ENCODE data around the gene PIK3CB.
"Not testable (repeated sequence)": the region's sequence is repeated elsewhere in the genome, so short reads cannot be mapped to it uniquely, and the experiment has no call there.

Gene PIK3CB

DNA sequence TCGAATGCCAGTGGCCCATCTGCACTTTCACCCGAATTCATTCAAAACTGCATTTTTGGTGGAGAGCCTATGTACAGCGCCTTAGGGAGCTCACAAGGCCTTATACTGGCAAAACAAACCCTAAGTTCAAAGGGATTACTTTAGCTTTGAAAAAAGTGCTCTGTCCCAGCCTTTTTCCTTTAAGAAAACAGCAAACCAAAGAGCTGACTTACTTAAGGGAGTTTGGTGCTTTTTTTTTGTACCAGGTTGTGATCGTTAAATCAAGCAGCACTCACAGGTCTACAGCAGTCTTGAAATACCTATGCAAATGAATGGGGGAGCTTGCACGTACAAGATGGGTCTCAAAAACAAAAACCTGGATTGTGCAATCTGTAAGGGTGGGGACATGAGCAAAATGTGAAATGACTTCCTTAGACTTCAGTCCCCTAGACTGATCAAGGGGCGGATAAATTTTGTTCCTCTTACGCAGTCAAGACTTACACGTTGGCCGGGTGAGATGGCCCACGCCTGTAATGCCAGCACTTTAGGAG lies 11.6 kb upstream of the PIK3CB start:
- DNase-seq: peak; percentile 61

DNA sequence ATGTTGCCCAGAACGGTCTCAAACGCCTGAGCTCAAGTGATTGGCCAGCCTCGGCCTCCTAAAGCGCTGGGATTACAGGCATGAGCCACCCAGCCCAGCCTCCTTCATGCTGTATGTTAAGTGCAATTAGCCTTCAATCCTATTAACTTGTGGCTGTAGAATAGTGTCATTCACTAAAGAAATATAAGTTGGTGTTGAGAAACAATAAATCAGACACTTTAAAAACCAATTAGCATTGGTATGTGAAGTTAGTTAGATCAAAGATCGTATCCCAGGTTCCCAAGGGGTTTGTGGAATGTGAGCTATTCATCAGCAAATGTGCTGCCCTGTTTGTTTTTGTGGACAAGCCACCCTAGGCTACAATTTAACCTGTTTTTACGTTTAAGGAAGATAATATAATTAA lies 11.0 kb upstream of the PIK3CB start:
- no peak for DNase-seq

DNA sequence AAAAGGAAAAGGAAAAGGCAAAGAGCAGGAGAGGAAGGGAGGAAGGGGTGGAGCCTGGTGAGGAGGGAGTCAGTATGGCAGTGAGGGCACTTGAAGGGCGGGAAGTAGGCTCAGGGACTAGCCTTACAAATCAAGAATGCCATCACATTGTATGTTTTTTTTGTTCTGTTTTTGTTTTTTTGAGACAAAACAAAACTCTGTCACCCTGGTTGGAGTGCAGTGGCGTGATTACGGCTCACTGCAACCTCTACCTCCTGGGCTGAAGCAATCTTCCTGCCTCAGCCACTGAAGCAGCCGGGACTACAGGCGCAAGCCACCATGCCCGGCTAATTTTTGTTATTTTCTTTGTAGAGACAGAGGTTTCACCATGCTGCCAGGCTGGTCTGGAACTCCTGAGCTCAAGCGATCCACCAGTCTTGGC lies 10.5 kb upstream of the PIK3CB start:
- DNase-seq: peak; percentile 53

DNA sequence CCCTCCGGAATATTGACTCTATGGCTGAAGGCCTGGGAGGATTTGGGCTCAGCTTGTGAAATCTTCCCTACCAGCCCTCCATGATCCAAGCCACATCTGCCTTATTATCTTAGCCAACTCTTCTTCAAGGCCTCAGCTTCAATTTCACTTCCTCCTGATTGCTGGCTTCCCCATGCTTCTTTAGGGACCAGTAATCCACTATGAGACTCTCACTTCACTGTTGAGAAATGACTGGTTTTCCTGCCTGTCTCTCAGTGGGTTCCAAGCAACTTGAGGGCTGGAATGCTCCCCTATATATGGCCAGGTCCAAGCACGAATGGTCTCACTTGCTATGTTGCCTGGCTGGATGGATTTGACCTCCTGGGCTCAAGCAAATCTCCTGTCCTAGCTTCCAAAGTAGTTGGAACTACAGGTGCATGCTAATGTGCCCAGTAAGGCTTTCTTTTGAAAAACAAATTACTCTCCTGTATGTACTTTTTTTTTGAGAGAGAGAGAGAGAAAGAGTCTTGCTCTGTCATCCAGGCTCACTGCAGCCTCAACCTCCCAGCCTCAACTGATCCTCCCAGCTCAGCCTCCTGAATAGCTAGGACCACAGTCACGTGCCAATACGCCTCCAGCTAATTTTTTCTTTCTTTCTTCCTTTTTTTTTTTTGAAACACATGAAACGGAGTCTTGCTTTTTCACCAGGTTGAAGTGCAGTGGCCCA lies 7.9 kb upstream of the PIK3CB start:
- DNase-seq: peak; percentile 90

DNA sequence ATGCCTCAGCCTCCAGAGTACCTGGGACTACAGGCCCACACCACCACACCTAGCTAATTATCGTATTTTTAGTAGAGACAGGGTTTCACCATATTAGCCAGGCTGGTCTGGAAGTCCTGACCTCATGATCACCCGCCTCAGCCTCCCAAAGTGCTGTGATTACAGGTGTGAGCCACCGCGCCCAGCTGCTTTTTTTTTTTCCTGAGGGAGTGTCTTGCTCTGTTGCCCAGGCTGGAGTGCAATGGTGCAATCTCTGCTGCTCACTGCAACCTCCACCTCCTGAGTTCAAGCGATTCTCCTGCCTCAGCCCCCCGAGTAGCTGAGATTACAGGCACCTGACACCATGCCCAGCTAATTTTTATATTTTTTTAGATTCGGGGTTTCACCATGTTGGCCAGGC lies 3.7 kb upstream of the PIK3CB start:
- DNase-seq: not testable (repeated sequence)

DNA sequence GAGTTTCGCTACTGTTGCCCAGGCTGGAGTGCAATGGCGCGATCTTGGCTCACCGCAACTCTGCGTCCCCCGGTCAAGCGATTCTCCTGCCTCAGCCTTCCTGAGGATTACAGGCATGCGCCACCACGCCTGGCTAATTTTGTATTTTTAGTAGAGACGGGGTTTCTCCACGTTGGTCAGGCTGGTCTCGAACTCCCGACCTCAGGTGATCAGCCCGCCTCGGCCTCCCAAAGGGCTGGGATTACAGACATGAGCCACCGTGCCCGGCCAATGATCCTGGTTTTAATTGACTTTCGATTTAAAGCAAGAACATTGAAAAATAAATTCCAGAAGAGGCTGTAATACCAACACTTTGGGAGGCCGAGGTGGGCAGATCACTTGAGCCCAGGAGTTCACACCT lies 1.1 kb upstream of the PIK3CB start:
- DNase-seq: not testable (repeated sequence)

DNA sequence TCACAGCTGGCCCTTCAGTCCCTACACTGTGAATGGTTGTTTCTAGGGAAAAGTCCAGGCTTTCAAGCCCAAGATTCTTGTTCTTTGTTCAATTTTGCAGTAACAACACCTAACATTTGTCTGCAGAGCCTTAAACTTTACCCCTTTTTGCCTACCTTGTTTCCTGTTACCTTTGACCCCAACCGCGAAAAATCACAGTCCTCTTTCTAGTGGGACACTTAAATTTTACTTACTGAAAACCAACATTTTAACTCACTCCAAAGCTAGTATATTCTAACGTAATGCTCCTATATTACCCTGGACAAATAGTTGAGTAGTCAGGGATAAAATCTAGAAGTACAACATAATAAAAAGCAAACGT lies 649 bp upstream of the PIK3CB start:
- DNase-seq: no peak

DNA sequence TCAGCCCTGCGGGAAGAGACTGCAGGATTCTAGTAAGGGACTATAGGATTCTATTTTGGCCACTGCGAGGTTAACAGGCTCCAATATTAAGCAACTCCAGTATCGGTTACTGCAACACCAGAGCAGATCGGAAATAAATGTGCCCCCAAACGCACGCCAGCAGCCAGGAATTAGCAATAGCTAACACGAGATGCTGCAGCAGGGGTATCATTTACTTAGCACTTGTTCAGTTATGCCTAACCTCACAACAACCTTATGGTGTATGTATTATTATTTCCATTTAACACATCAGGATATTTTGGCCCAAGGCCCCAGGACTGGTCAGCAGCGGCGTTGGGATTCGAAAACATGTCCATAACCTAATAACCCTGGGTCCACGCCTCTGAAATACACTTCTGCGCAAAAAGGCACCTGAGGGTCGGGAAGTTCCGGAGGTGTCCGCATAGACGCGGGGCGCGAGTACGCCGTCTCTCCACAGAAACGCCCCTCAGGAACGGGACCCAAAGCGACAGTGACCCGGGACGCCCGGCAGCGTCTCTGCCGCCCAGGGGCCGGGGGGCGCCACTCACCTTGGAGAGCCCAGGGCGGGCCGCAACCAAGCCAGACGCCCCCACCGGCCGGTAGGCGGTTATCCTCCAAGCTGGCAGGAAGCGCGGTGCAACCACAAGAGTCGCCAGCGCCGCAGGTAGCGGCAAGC lies 681 bp downstream of the PIK3CB start:
- DNase-seq: peak; percentile 52

DNA sequence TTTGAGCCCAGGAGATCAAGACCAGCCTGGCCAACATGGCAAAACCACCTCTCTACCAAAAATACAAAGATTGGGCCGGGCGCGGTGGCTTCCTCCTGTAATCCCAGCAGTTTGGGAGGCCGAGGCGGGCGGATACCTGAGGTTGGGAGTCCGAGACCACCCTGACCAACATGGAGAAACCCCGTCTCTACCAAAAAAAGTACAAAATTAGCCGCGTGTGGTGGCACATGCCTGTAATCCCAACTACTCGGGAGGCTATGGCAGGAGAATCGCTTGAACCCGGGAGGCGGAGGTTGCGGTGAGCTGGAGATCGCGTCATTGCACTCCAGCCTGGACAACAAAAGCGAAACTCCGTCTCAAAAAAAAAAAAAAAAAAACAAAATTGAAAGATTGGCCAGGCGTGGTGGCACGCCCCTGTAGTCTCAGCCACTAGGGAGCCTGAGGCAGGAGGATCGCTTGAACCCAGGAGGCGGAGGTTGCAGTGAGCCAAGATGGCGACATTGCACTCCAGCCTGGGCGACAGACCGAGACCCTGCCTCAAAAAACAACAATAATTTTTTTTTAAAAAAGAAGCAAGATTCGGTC lies 2.2 kb downstream of the PIK3CB start:
- not testable (repeated sequence) for DNase-seq

DNA sequence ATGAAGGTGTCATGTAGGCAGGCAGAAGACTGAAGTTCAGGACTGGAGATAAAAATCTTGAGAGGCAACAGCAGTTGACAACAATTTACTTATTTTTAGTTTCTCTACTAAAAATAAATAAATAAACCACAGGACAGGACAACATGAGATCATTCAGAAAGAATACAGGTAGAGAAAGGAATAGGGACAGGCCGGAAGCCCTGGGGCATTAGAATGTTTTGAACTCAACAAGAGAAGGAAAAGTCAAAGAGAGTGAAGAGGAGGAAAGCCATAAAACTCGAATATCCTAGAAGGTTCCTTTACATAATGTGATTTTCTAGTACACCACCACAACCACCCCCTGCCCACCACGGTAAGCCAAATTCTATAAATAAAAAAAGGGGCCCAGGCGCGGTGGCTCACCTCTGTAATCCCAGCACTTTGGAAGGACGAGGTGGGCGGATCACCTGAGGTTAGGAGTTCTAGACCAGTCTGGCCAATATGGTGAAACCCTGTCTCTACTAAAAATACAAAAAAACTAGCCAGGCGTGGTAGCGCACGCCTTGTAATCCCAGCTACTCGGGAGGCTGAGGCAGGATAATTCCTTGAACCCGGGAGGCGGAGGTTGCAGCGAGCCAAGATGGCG lies 4.7 kb downstream of the PIK3CB start:
- no peak for DNase-seq

DNA sequence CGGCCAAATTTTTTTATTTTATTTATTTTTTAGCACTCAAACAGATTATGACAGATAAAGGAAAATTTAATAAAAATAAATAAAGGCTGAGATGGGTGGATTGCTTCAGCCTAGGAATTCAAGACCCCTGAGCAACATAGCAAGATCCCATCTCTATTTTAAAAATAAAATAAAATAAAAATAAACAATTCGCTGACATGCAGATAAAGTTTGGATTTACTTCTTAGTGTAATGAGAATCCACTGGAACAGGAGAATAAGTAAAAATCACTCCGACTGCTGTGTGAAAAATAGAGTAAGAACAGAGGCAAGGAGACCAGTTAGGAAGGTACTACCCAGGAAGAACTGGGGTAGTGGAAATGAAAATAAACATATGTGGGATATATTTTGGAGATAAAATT lies 5.6 kb downstream of the PIK3CB start:
- no peak for DNase-seq

DNA sequence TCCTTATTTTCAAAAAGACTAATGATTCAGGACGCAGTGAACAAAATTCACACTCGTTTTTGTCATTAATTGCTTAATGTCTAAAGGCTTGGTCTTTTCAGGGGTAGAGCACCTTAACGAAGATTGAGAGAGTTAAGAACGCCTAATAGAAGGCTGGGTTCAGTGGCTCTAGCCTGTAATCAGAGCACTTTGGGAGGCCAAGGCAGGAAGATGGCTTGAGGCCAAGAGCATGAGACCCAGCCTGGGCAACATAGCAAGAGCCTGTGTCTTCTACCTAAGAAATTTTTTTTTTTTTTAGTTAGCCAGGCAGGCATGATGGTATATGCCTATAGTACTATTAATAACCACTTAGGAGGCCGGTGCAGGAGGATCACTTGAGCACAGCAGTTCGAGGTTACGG lies 7.5 kb downstream of the PIK3CB start:
- no peak for DNase-seq

DNA sequence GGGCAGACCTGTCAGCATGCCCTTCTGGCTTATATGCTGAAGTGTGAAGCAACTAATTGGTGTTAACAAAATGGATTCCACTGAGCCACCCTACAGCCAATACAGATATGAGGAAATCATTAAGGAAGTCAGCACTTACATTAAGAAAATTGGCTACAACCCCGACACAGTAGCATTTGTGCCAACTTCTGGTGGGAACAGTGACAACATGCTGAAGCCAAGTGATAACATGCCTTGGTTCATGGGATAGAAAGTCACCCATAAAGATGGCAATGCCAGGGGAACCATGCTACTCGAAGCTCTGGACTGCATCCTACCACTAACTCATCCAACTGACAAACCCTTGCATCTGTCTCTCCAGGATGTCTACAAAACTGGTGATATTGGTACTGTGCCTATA lies 9.4 kb downstream of the PIK3CB start:
- DNase-seq: no peak

DNA sequence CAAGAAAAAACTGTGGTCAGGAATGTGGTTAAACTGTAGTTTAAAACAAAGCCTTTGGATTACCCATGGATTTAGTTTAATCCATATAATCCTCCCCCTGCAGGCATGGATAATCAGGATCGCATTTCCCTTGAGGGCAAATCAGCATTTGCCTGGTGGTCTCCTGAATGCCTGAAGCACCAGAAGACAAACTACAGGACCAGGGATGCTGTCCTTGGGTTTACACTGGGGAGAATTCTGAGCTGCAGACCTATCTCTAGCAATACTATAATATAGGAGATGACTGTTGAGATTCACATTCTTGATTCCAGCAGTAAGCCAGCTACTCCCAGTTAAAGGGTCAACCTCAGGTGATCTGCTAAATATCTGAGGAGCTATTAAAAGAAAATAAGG lies 10.6 kb downstream of the PIK3CB start:
- no peak for DNase-seq

DNA sequence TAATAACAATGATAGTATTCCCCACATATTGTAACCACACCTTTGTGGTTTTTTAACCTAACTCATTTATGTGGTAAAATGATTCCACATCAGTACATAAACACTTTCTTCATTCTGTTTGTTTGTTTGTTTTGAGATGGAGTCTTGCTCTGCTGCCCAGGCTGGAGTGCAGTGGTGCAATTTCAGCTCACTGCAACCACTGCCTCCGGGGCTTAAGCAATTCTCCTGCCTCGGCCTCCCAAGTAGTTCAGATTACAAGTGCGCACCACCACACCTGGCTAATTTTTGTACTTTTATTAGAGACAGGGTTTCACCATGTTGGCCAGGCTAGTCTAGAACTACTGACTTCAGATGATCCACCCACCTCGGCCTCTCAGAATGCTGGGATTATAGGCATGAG lies 14.3 kb downstream of the PIK3CB start:
- DNase-seq: not testable (repeated sequence)

DNA sequence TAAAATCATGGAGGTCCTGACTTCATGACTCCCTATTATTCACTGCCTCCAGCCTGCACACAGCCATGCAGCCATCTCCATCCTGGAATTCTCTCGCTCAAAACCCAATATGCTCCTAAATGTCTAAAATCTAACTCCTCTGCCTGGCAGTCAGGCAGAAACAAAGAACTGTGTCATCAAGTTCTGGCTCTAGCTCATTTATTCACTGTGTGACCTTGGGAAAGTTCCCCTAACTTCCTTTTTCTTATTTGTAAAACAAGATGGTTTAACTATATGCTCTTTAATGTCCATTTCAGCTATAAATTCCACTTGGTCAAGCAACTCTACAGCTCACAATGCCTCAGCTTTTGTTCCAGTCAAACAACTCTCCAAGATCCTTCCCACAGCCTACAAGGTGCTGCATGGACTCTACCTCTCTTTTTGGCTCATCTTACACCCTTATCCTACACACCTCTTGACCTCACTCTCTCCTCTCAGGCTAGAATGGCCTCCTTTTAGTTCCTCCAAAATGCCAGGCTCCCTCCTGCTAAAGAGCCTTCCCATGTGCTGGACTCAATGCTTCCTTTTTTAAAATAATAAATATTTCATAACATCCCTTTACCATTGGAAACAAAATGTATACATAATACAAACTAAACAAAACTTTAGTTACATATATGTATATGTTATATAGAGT lies 16.4 kb downstream of the PIK3CB start:
- DNase-seq: peak; percentile 48

DNA sequence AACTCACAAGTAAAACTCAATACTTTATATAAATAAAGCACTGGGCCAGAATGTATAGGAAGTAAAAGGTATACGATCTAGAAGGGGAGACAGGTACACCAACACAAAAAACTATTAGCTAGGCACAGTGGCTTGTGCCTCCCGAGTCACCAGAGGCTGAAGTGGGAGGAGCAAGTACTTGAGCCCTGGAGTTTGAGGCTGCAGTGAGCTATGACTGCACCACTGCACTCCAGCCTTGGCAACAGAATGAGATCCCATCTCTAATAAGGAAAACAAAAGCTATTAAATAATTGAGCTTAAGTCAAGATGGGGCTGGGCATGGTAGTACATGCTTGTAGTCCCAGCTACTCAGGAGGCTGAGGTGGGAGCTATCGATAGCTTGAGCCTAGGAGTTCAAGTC lies 17.0 kb downstream of the PIK3CB start:
- peak; percentile 16 for DNase-seq

DNA sequence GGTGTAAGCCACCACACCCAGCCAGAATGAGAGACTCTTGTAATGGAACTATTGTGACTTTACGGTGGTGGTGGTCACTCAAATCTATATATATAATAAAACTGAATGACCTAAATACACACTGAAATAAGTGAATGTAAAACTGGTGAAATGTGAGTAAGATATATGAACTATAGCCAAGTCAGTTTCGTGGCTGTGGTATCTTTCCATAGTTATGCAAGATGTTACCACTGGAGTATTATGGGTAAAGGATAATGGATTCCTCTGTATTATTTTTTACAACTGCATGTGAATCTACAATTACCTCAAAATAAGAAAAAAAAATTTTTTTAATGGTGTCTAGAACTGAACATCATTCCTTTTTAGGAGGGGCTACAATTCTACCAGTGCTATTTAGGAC lies 21.9 kb downstream of the PIK3CB start:
- peak; percentile 21 for DNase-seq

DNA sequence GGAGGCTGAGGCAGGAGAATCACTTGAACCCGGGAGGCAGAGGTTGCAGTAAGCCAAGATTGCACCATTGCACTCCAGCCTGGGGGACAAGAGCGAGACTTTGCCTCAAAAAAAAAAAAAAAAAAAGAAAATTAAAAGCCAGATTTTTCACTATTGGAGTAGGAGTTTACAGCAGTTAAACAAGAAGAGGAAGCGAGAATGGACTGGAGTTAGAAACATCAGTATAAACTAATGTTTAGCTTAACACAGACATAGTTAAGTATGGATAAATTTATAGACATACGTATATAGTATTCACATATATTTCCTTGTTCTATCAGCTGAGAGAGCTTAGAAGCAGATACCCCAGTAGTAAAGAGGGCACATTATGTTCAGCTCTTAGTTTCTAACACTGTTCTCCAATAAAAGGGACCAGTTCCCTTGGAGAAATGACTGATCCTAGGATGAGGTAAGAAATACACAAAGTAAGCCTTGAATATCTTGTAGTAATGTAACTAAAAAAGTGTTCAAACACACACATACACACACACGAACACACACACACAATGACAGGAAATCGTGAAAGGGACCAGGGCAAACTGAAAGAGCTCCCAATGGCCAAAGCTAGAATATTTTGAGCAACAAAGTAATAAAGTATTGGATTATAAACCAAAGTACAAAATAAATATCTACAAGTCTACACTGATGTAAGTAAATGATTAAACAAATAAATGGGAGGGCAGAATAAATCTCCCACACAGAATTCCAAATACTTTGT lies 25.1 kb downstream of the PIK3CB start:
- DNase-seq: peak; percentile 44

DNA sequence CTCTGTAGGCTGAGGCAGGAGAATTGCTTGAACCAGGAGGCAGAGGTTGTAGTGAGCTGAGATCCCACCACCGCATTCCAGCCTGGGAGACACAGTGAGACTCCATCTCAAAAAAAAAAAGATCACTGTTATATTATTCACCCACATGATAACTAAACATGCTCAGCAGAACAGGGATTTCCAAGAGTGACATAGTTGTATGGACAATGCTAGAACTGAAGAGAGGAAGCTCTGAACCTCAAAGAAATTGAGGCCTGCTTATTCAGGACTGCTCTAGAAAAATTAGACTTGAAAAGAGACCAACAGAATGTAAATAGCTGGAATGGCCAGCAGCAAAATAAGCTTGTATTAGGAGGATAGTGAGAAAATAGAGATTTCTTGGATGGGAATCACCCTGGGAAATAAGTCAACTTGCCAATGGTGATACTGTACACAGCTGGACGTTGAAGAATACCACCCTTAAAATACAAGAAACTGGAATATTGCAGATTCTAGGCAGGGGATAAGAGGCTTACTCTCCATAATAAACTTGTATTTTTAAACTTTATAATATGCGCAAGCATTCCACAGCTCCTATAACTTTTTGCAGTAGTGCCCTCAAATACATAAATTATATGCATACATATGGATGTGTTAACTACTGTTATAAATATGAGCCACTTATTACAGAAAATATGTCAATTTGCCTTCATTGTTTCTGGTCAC lies 28.2 kb downstream of the PIK3CB start:
- DNase-seq: no peak

DNA sequence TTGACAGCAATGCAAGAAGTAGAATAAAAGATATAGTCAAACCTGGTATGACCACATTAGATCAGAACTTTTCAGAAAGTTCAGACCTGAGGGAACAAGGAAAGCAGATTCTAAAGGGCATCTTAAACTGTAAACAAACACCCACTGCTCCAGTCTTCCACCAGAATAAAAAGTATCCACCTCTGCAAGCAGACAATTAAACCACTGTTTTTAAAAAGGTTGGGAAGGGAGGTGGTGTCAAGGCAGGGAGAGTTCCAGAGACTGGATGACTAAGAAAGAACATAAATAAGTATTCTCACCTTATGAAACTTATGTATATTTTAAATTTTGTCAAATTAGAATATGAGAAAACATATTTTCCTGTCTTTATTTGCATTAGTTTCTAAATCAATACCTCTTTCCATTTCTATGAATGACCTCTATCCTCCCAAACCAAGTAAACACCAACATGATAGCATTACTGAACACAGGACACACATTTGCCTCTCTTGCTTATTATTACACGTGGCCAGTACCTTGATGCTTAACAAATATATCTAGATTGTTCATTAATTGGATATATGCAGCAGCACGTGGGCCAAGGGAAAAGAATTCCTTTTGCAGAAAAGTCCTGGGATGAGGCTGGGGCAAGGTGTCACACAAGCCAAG lies 31.6 kb downstream of the PIK3CB start:
- no peak for DNase-seq
